Right lobe of liver (tissue), 4 donors: ENCODE measurements around the gene CTDP1.

ENCODE experiments used
- POLR2A ChIP-seq: fragments of 450-650 bp; IDR thresholded peaks from one replicate; pipeline ENCODE4 v1.6.1; 2017; ENCODE audit warnings: antibody characterized with exemption, mild to moderate bottlenecking
- TF ChIP-seq, protein P1 (sequence below), 4 donors: fragments of 200-600 bp in 3 of 4; fragments of 450-650 bp in 1 of 4; IDR thresholded peaks; one replicate each; pipeline versions ENCODE4 v1.5.1 to v1.8.0; 2016 to 2022; ENCODE audit warnings: antibody characterized with exemption in 4 of 4, mild to moderate bottlenecking in 2 of 4
- donor health status: DM: no; HTN: no; CAD: no.
- donor health status: DM: no; HTN: no; CAD: no.
- donor health status: DM: no; HTN: yes; CAD: no.

DNA sequence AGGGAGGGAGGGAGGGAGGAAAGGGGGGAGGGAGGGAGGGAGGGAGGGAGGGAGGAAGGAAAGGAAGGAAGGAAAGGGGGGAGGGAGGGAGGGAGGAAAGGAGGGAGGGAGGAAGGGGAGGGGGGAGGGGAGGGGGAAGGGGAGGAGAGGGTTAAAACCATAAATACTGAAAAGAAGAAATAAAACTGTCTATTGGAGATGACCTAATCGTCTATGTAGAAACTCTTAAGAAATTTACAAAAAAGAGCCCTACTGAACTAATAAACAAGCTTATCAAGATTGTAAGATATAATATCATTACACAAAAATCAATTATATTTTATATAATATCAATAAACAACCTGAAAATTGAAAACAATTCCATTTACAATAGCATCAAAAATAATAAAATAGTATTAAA lies 32.3 kb upstream of the CTDP1 start:
- TF ChIP-seq, protein P1, sequence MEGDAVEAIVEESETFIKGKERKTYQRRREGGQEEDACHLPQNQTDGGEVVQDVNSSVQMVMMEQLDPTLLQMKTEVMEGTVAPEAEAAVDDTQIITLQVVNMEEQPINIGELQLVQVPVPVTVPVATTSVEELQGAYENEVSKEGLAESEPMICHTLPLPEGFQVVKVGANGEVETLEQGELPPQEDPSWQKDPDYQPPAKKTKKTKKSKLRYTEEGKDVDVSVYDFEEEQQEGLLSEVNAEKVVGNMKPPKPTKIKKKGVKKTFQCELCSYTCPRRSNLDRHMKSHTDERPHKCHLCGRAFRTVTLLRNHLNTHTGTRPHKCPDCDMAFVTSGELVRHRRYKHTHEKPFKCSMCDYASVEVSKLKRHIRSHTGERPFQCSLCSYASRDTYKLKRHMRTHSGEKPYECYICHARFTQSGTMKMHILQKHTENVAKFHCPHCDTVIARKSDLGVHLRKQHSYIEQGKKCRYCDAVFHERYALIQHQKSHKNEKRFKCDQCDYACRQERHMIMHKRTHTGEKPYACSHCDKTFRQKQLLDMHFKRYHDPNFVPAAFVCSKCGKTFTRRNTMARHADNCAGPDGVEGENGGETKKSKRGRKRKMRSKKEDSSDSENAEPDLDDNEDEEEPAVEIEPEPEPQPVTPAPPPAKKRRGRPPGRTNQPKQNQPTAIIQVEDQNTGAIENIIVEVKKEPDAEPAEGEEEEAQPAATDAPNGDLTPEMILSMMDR (IDR thresholded peaks at IDR 0.05), result no peak
- TF ChIP-seq POLR2A, result no peak
